ENCODE results near the gene TRIM71.

DNA sequence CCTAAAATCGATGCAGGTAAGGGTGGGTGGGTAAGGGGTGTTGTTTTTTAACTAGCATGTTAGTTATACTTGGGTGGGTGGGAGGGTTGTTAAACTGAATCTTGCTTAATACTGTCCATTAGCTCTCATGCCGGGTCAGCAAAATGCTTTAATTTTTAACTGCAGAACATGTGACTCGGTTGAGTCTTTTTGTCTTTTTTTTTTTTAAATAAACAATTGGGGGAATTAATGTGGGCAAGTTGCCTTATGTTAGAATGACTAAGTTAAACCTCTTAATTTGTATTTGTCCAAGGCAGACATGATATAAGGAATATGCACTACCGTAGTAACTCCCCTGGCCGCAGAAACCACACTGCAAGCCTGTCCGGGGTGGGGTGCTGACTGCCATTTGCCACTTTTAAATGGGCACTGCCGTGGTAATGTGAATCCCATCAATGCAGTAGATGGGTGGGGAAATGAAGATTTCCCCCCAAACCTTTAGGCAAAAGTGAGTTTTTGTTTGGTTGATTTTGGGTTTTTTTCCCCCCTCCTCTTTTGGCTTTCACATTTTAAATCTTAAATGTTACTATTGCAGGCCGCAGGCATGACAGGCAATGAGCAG, 79.3 kb downstream of the TRIM71 start:
- TF ChIP-seq, protein P1, sequence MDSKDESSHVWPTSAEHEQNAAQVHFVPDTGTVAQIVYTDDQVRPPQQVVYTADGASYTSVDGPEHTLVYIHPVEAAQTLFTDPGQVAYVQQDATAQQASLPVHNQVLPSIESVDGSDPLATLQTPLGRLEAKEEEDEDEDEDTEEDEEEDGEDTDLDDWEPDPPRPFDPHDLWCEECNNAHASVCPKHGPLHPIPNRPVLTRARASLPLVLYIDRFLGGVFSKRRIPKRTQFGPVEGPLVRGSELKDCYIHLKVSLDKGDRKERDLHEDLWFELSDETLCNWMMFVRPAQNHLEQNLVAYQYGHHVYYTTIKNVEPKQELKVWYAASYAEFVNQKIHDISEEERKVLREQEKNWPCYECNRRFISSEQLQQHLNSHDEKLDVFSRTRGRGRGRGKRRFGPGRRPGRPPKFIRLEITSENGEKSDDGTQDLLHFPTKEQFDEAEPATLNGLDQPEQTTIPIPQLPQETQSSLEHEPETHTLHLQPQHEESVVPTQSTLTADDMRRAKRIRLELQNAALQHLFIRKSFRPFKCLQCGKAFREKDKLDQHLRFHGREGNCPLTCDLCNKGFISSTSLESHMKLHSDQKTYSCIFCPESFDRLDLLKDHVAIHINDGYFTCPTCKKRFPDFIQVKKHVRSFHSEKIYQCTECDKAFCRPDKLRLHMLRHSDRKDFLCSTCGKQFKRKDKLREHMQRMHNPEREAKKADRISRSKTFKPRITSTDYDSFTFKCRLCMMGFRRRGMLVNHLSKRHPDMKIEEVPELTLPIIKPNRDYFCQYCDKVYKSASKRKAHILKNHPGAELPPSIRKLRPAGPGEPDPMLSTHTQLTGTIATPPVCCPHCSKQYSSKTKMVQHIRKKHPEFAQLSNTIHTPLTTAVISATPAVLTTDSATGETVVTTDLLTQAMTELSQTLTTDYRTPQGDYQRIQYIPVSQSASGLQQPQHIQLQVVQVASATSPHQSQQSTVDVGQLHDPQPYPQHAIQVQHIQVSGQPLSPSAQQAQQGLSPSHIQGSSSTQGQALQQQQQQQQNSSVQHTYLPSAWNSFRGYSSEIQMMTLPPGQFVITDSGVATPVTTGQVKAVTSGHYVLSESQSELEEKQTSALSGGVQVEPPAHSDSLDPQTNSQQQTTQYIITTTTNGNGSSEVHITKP (tag by site-specific recombination; IDR thresholded peaks at IDR 0.05) = no peak
- no peak for TF ChIP-seq KLF16 (tag by site-specific recombination; IDR thresholded peaks at IDR 0.05)
- TF ChIP-seq, protein P2, sequence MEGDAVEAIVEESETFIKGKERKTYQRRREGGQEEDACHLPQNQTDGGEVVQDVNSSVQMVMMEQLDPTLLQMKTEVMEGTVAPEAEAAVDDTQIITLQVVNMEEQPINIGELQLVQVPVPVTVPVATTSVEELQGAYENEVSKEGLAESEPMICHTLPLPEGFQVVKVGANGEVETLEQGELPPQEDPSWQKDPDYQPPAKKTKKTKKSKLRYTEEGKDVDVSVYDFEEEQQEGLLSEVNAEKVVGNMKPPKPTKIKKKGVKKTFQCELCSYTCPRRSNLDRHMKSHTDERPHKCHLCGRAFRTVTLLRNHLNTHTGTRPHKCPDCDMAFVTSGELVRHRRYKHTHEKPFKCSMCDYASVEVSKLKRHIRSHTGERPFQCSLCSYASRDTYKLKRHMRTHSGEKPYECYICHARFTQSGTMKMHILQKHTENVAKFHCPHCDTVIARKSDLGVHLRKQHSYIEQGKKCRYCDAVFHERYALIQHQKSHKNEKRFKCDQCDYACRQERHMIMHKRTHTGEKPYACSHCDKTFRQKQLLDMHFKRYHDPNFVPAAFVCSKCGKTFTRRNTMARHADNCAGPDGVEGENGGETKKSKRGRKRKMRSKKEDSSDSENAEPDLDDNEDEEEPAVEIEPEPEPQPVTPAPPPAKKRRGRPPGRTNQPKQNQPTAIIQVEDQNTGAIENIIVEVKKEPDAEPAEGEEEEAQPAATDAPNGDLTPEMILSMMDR (tag by site-specific recombination; IDR thresholded peaks at IDR 0.05) = no peak
- TF ChIP-seq ZIC2 (tag by site-specific recombination; IDR thresholded peaks at IDR 0.05) = no peak
- no peak for TF ChIP-seq ZNF529 (tag by site-specific recombination; IDR thresholded peaks at IDR 0.05; ENCODE audit: insufficient replicate concordance)
- no peak for TF ChIP-seq ZNF239 (tag by site-specific recombination; IDR thresholded peaks at IDR 0.05)
- TF ChIP-seq YY1 (tag by site-specific recombination; IDR thresholded peaks at IDR 0.05) = no peak
- TF ChIP-seq ZEB2 (tag by site-specific recombination; IDR thresholded peaks at IDR 0.05) = no peak
- no peak for TF ChIP-seq MYNN (tag by site-specific recombination; IDR thresholded peaks at IDR 0.05; ENCODE audit: borderline replicate concordance)
- TF ChIP-seq, protein P3, sequence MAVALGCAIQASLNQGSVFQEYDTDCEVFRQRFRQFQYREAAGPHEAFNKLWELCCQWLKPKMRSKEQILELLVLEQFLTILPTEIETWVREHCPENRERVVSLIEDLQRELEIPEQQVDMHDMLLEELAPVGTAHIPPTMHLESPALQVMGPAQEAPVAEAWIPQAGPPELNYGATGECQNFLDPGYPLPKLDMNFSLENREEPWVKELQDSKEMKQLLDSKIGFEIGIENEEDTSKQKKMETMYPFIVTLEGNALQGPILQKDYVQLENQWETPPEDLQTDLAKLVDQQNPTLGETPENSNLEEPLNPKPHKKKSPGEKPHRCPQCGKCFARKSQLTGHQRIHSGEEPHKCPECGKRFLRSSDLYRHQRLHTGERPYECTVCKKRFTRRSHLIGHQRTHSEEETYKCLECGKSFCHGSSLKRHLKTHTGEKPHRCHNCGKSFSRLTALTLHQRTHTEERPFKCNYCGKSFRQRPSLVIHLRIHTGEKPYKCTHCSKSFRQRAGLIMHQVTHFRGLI (tag by site-specific recombination; IDR thresholded peaks at IDR 0.05) = no peak
- no peak for TF ChIP-seq ZNF37A (tag by site-specific recombination; IDR thresholded peaks at IDR 0.05)
- TF ChIP-seq ZBTB8A (tag by site-specific recombination; IDR thresholded peaks at IDR 0.05) = no peak
